HCT116 (cell line): ENCODE results near the gene CCDC116.

Experiments
- CEBPB ChIP-seq: IDR thresholded peaks from 2 replicates; pipeline ENCODE4 v1.6.1; 2012; ENCODE audit warnings: low read depth
- EZH2 ChIP-seq: fragments of 200-600 bp; sonication (generic); IDR thresholded peaks from 2 replicates; pipeline ENCODE4 v1.6.1; 2017; ENCODE audit warnings: antibody characterized with exemption, mixed run types
- MAX ChIP-seq: IDR thresholded peaks from 2 replicates; pipeline ENCODE4 v1.6.1; 2012
- POLR2A ChIP-seq: IDR thresholded peaks from 2 replicates; pipeline ENCODE4 v1.7.0; 2011; ENCODE audit warnings: borderline replicate concordance; ENCODE audit not compliant: insufficient read depth, insufficient read length; ENCODE audit errors: extremely low read depth
- POLR2AphosphoS5 ChIP-seq: IDR thresholded peaks from 2 replicates; pipeline ENCODE4 v1.6.1; 2011; ENCODE audit warnings: mild to moderate bottlenecking, low read depth, low read length, moderate library complexity
- RAD21 ChIP-seq: IDR thresholded peaks from 2 replicates; pipeline ENCODE4 v1.6.1; 2012; ENCODE audit warnings: low read depth, mild to moderate bottlenecking
- SP1 ChIP-seq: IDR thresholded peaks from 2 replicates; pipeline ENCODE4 v1.6.1; 2012; ENCODE audit warnings: low read depth
- SRF ChIP-seq: IDR thresholded peaks from 2 replicates; pipeline ENCODE4 v1.6.1; 2012; ENCODE audit warnings: low read depth
- TCF7L2 ChIP-seq: IDR thresholded peaks from 2 replicates; pipeline ENCODE4 v1.7.0; 2011; ENCODE audit warnings: borderline replicate concordance, inconsistent platforms; ENCODE audit not compliant: insufficient read depth, insufficient read length; ENCODE audit errors: extremely low read depth
- YY1 ChIP-seq: IDR thresholded peaks from 2 replicates; pipeline ENCODE4 v1.6.1; 2011; ENCODE audit warnings: low read length, low read depth, moderate library complexity, mild to moderate bottlenecking; ENCODE audit not compliant: insufficient replicate concordance; ENCODE audit errors: extremely low read depth
- TF ChIP-seq, protein P1 (sequence below): IDR thresholded peaks from 2 replicates; pipeline ENCODE4 v1.6.1; 2011; ENCODE audit warnings: mild to moderate bottlenecking, low read length, moderate library complexity; ENCODE audit not compliant: insufficient replicate concordance; ENCODE audit errors: extremely low read depth
- TF ChIP-seq, protein P2 (sequence below), 3 experiments: fragments of 200-600 bp in 1 of 3; sonication (generic) in 1 of 3; IDR thresholded peaks in 2 of 3; conservative IDR thresholded peaks in 1 of 3; 2 replicates each; pipeline ENCODE4 v1.5.1; 2012 to 2017; ENCODE audit warnings: low read depth in 2 of 3, low read length in 2 of 3, antibody characterized with exemption in 1 of 3, borderline replicate concordance in 1 of 3, control low read depth in 1 of 3, mild to moderate bottlenecking in 1 of 3, mixed read lengths in 1 of 3, mixed run types in 1 of 3, moderate library complexity in 1 of 3; ENCODE audit not compliant: insufficient read depth in 1 of 3

GRCh38 chr22:21686193-21686608 is 53.6 kb downstream of the CCDC116 start:
- TF ChIP-seq, protein P1, sequence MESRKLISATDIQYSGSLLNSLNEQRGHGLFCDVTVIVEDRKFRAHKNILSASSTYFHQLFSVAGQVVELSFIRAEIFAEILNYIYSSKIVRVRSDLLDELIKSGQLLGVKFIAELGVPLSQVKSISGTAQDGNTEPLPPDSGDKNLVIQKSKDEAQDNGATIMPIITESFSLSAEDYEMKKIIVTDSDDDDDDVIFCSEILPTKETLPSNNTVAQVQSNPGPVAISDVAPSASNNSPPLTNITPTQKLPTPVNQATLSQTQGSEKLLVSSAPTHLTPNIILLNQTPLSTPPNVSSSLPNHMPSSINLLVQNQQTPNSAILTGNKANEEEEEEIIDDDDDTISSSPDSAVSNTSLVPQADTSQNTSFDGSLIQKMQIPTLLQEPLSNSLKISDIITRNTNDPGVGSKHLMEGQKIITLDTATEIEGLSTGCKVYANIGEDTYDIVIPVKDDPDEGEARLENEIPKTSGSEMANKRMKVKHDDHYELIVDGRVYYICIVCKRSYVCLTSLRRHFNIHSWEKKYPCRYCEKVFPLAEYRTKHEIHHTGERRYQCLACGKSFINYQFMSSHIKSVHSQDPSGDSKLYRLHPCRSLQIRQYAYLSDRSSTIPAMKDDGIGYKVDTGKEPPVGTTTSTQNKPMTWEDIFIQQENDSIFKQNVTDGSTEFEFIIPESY = no peak
- TF ChIP-seq EZH2 (no peak), POLR2AphosphoS5 (no peak), MAX (no peak), TCF7L2 (no peak), POLR2A (no peak), SP1 (no peak), CEBPB (no peak), YY1 (no peak), RAD21 (no peak), SRF (no peak)
- TF ChIP-seq, protein P2, sequence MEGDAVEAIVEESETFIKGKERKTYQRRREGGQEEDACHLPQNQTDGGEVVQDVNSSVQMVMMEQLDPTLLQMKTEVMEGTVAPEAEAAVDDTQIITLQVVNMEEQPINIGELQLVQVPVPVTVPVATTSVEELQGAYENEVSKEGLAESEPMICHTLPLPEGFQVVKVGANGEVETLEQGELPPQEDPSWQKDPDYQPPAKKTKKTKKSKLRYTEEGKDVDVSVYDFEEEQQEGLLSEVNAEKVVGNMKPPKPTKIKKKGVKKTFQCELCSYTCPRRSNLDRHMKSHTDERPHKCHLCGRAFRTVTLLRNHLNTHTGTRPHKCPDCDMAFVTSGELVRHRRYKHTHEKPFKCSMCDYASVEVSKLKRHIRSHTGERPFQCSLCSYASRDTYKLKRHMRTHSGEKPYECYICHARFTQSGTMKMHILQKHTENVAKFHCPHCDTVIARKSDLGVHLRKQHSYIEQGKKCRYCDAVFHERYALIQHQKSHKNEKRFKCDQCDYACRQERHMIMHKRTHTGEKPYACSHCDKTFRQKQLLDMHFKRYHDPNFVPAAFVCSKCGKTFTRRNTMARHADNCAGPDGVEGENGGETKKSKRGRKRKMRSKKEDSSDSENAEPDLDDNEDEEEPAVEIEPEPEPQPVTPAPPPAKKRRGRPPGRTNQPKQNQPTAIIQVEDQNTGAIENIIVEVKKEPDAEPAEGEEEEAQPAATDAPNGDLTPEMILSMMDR (IDR thresholded peaks at IDR 0.05 in 2 of 3, conservative IDR thresholded peaks at IDR 0.05 in 1 of 3; ENCODE audit: borderline replicate concordance in 1 of 3, insufficient read depth in 1 of 3, low read depth in 2 of 3, low read length in 2 of 3) = no peak
